ENCODE data around the gene ITPRIPL2.

The ITPRIPL2 gene

DNA sequence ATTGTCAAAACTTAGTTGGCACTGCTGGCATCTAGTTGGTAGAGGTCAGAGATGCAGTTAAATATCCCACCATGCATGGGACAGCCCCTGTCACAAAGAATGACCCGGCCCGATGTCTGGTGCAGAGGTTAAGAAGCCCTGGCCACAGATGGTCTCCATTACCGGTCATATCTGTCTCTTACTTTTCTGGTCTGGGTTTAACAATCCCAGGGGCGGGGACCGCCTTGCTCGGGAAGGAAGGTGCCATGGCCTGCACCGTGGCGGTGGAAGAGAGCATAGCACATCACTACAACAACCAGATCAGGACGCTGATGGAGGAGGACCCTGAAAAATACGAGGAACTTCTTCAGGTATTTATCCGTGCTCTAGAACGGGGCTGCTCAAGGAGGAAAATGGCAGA, 38.3 kb upstream of the ITPRIPL2 start:
- Histone ChIP-seq H3K9ac (ENCODE audit: low read length) (no peak overlapping the region), H3K4me2 (ENCODE audit: low read length) (no peak overlapping the region), H2AFZ (ENCODE audit: low read depth, low read length) (no peak overlapping the region), H3K4me1 (ENCODE audit: low read length) (no peaks in the 10 kb centered on the region), H3K4me3 (ENCODE audit: low read length) (no peak overlapping the region), H3K27me3 (ENCODE audit: low read depth, low read length) (no peaks in the 10 kb centered on the region), H3K36me3 (replicated peaks; ENCODE audit: low read depth, low read length) (peaks cover 10% of the 10 kb centered on the region), H4K20me1 (ENCODE audit: insufficient read depth, low read length) (no peaks in the 10 kb centered on the region), H3K9me3 (ENCODE audit: insufficient read depth, low read length) (no peaks in the 10 kb centered on the region), H3K27ac (ENCODE audit: low read length) (no peak overlapping the region), H3K79me2 (ENCODE audit: low read length) (no peaks in the 10 kb centered on the region)
- TF ChIP-seq, protein P1, sequence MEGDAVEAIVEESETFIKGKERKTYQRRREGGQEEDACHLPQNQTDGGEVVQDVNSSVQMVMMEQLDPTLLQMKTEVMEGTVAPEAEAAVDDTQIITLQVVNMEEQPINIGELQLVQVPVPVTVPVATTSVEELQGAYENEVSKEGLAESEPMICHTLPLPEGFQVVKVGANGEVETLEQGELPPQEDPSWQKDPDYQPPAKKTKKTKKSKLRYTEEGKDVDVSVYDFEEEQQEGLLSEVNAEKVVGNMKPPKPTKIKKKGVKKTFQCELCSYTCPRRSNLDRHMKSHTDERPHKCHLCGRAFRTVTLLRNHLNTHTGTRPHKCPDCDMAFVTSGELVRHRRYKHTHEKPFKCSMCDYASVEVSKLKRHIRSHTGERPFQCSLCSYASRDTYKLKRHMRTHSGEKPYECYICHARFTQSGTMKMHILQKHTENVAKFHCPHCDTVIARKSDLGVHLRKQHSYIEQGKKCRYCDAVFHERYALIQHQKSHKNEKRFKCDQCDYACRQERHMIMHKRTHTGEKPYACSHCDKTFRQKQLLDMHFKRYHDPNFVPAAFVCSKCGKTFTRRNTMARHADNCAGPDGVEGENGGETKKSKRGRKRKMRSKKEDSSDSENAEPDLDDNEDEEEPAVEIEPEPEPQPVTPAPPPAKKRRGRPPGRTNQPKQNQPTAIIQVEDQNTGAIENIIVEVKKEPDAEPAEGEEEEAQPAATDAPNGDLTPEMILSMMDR (IDR thresholded peaks at IDR 0.05; ENCODE audit: low read depth, low read length), result no peak
- TF ChIP-seq EZH2phosphoT487 (IDR thresholded peaks at IDR 0.05; ENCODE audit: low read depth), result no peak

DNA sequence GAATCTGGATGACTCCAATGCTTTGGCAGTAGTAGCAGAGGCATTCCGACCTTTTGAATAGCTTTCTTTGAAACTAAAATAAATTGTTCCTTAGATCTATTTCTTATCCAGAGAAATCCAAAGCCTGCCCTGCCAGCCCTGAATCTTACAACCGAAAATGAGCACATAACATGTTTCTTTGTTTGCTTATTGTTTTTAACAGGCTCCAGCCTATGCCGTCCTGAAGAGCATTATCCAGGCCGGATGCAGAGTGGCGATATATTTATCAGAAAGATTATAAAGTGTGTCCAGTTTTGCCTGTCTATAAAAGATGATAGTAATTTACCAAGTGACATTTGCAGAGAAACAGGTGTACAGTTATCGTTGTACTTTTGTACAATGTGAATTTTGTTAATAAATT, 35.9 kb upstream of the ITPRIPL2 start:
- no peak overlapping the region for H3K27ac ChIP-seq (ENCODE audit: low read length)
- H3K36me3 ChIP-seq (replicated peaks; ENCODE audit: low read depth, low read length), result peaks cover 20% of the 10 kb centered on the region
- H3K9me3 ChIP-seq (ENCODE audit: insufficient read depth, low read length), result no peaks in the 10 kb centered on the region

DNA sequence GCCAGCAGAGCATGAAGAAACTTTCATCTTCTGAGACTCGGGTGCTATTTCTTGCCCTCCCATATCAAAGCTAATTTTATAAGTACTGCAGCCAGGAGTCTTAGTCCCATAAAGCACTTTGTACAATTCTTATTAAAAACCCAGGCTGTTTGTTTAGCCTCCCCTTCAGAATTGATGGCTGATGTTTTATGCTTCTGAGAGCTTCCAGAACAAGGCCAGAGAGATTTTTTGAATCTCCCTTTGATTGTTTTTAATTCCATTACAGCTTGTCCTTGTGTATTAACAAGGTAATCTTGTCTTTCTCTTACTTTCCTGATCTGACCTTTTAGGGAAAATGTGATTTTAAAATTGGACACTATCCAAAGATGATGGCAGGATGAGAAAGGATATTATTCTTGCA, 30.1 kb upstream of the ITPRIPL2 start:
- 0 out of 2 replicates have a peak, but pooled peaks cover 4% of the 10 kb centered on the region for H3K27me3 ChIP-seq (ENCODE audit: low read depth, low read length)
- no peak overlapping the region for H3K9ac ChIP-seq (ENCODE audit: low read length)
- no peak overlapping the region for H3K4me2 ChIP-seq (ENCODE audit: low read length)
- no peak overlapping the region for H2AFZ ChIP-seq (ENCODE audit: low read depth, low read length)
- H3K9me3 ChIP-seq (ENCODE audit: insufficient read depth, low read length), result no peaks in the 10 kb centered on the region
- H3K36me3 ChIP-seq (replicated peaks; ENCODE audit: low read depth, low read length), result peaks cover 18% of the 10 kb centered on the region
- H3K79me2 ChIP-seq (ENCODE audit: low read length), result no peaks in the 10 kb centered on the region
- H3K27ac ChIP-seq (ENCODE audit: low read length), result no peak overlapping the region
- peaks cover 4% of the 10 kb centered on the region for H3K4me1 ChIP-seq (ENCODE audit: low read length)
- no peak for TF ChIP-seq EZH2phosphoT487 (IDR thresholded peaks at IDR 0.05; ENCODE audit: low read depth)
- TF ChIP-seq, protein P1 (IDR thresholded peaks at IDR 0.05; ENCODE audit: low read depth, low read length), result no peak
- no peak overlapping the region for H3K4me3 ChIP-seq (ENCODE audit: low read length)
- H4K20me1 ChIP-seq (ENCODE audit: insufficient read depth, low read length), result no peaks in the 10 kb centered on the region

More for the DNA sequence above, 35.9 kb upstream of the ITPRIPL2 start:
- no peak overlapping the region for H2AFZ ChIP-seq (ENCODE audit: low read depth, low read length)
- H3K4me1 ChIP-seq (ENCODE audit: low read length), result no peaks in the 10 kb centered on the region
- H4K20me1 ChIP-seq (ENCODE audit: insufficient read depth, low read length), result no peaks in the 10 kb centered on the region
- H3K4me2 ChIP-seq (ENCODE audit: low read length), result no peak overlapping the region
- H3K9ac ChIP-seq (ENCODE audit: low read length), result no peak overlapping the region
- H3K4me3 ChIP-seq (ENCODE audit: low read length), result no peak overlapping the region
- H3K79me2 ChIP-seq (ENCODE audit: low read length), result no peaks in the 10 kb centered on the region
- no peaks in the 10 kb centered on the region for H3K27me3 ChIP-seq (ENCODE audit: low read depth, low read length)
- TF ChIP-seq EZH2phosphoT487 (IDR thresholded peaks at IDR 0.05; ENCODE audit: low read depth), result no peak
- TF ChIP-seq, protein P1 (IDR thresholded peaks at IDR 0.05; ENCODE audit: low read depth, low read length), result no peak

DNA sequence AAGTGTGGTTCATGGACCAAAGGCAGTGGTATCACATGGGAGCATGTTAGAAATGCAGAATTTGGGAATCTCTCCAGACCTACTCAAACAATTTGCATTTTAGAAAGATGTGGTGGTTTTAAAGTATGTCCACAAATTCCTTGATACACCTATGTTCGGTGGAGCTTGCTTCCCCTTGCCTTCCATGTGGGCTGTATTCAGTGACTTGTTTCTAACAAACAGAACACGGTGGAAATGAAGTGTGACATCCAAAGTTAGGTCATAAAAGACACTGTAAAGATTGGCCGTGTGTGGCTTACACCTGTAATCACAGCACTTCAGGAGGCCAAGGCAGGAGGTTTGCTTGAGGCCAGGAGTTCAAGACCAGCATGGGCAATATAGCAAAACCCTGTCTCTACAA, 29.6 kb upstream of the ITPRIPL2 start:
- Histone ChIP-seq H3K9me3 (ENCODE audit: insufficient read depth, low read length) (no peaks in the 10 kb centered on the region), H4K20me1 (ENCODE audit: insufficient read depth, low read length) (no peaks in the 10 kb centered on the region), H3K27ac (ENCODE audit: low read length) (no peak overlapping the region), H3K4me1 (ENCODE audit: low read length) (peaks cover 9% of the 10 kb centered on the region), H2AFZ (ENCODE audit: low read depth, low read length) (no peak overlapping the region), H3K9ac (ENCODE audit: low read length) (no peak overlapping the region), H3K79me2 (ENCODE audit: low read length) (no peaks in the 10 kb centered on the region), H3K4me2 (ENCODE audit: low read length) (no peak overlapping the region), H3K4me3 (ENCODE audit: low read length) (no peak overlapping the region), H3K36me3 (replicated peaks; ENCODE audit: low read depth, low read length) (peaks cover 14% of the 10 kb centered on the region), H3K27me3 (ENCODE audit: low read depth, low read length) (0 out of 2 replicates have a peak, but pooled peaks cover 4% of the 10 kb centered on the region)
- no peak for TF ChIP-seq EZH2phosphoT487 (IDR thresholded peaks at IDR 0.05; ENCODE audit: low read depth)
- TF ChIP-seq, protein P1 (IDR thresholded peaks at IDR 0.05; ENCODE audit: low read depth, low read length), result no peak
